K562 (cell line): ENCODE data around the gene SLC25A10. TPM values are rescaled to one million over a fixed set of nuclear protein-coding genes. Genes with fewer than 3 reads are reported as not detected.

Experiments used
- ATAC-seq: fragments of 200-7000 bp; cut with Tn5 transposase; 3 replicates; pipeline ENCODE4 v1.9.1; 2020; ENCODE audit warnings: moderate library complexity
- BruUV-seq: library from RNA; stranded (reverse); fragments of 400-500 nt; replicated peaks from 2 replicates; lab custom pipeline; 2021; lab: Mats Ljungman, UMichigan
- CTCF ChIA-PET: fragments of 300-600 bp; formaldehyde crosslinking; extraction: SDS; loops from one replicate; lab custom pipeline; 2021; ENCODE audit warnings: low intra/inter-chr PET ratio; lab: Yijun Ruan, JAX
- POLR2A ChIA-PET: fragments of 300-600, 350-650 bp; sonication (Branson Sonifier 250); formaldehyde crosslinking; extraction: SDS; loops from one replicate; lab custom pipeline; 2021; ENCODE audit warnings: antibody characterized with exemption, inconsistent platforms; lab: Yijun Ruan, JAX
- DNase-seq, 4 experiments: peaks; one replicate each; pipeline versions ENCODE4 v3.0.0 to v3.0.0-alpha.2; 2011 to 2018; ENCODE audit warnings: low spot score in 3 of 4, mixed read lengths in 3 of 4; ENCODE audit errors: extremely low read depth in 1 of 4
- FAIRE-seq: peaks from 2 replicates; lab custom pipeline; 2011; peaks lifted over from hg19 to GRCh38; lab: Jason Lieb, UNC
- H2AFZ ChIP-seq: 2 replicates; pipeline ENCODE4 v1.6.0; 2011; ENCODE audit warnings: low read depth, low read length, control low read depth, inconsistent platforms
- H3K27ac ChIP-seq: fragments of 200-600 bp; 3 replicates; pipeline ENCODE4 v1.8.0; 2011; ENCODE audit warnings: low read depth, mild to moderate bottlenecking, control low read depth, inconsistent platforms, low read length, moderate library complexity, mixed read lengths; ENCODE audit errors: extremely low read depth
- H3K27me3 ChIP-seq, 2 experiments: fragments of 300-600 bp in 1 of 2; 2 replicates in 1 of 2; 3 replicates in 1 of 2; pipeline versions ENCODE4 v1.6.0 to v1.8.0; 2011; ENCODE audit warnings: inconsistent platforms in 2 of 2, low read length in 2 of 2, mild to moderate bottlenecking in 1 of 2, mixed read lengths in 1 of 2, moderate library complexity in 1 of 2; ENCODE audit not compliant: control insufficient read depth in 2 of 2, insufficient read depth in 2 of 2
- H3K36me3 ChIP-seq: fragments of 300-600 bp; 3 replicates; pipeline ENCODE4 v1.8.0; 2011; ENCODE audit warnings: mild to moderate bottlenecking, low read length, inconsistent platforms; ENCODE audit not compliant: control insufficient read depth, insufficient read depth
- H3K4me1 ChIP-seq, 2 experiments: fragments of 200-600 bp in 1 of 2; replicated peaks in 1 of 2; 2 replicates in 1 of 2; 3 replicates in 1 of 2; pipeline versions ENCODE4 v1.5.1 to v1.8.0; 2011; ENCODE audit warnings: inconsistent platforms in 2 of 2, low read length in 2 of 2, mild to moderate bottlenecking in 1 of 2, mixed read lengths in 1 of 2, moderate library complexity in 1 of 2; ENCODE audit not compliant: control insufficient read depth in 2 of 2, insufficient read depth in 2 of 2
- H3K4me2 ChIP-seq: 2 replicates; pipeline ENCODE4 v1.6.1; 2011; ENCODE audit warnings: low read length, control low read depth, inconsistent platforms, mixed read lengths; ENCODE audit not compliant: insufficient read depth
- H3K4me3 ChIP-seq: fragments of 200-600 bp; sonication (generic), shearing (Covaris generic); 2 replicates; pipeline ENCODE4 v1.5.1; 2016; ENCODE audit warnings: control low read depth, inconsistent platforms
- H3K79me2 ChIP-seq: fragments of 200-600 bp; 3 replicates; pipeline ENCODE4 v1.8.0; 2011; ENCODE audit warnings: low read length, inconsistent platforms; ENCODE audit not compliant: control insufficient read depth, insufficient read depth
- H3K9ac ChIP-seq, 2 experiments: 2 replicates each; pipeline versions ENCODE4 v1.6.0 to v1.6.1; 2011; ENCODE audit warnings: low read depth in 2 of 2, low read length in 2 of 2, control low read depth in 1 of 2, inconsistent platforms in 1 of 2, mild to moderate bottlenecking in 1 of 2, mixed read lengths in 1 of 2; ENCODE audit not compliant: insufficient read depth in 1 of 2
- H3K9me1 ChIP-seq: one replicate; pipeline ENCODE4 v1.6.0; 2011; ENCODE audit warnings: inconsistent platforms, mild to moderate bottlenecking, low read length, moderate library complexity; ENCODE audit not compliant: control insufficient read depth, insufficient read depth
- H3K9me3 ChIP-seq: replicated peaks from 2 replicates; pipeline ENCODE4 v1.5.1; 2011; ENCODE audit warnings: low read depth, low read length, inconsistent platforms; ENCODE audit not compliant: control insufficient read depth, insufficient read depth
- H4K20me1 ChIP-seq: replicated peaks from 2 replicates; pipeline ENCODE4 v1.6.1; 2011; ENCODE audit warnings: low read length, inconsistent platforms, mixed read lengths; ENCODE audit not compliant: control insufficient read depth, insufficient read depth
- CEBPG ChIP-seq, 3 experiments: fragments of 200-800 bp in 1 of 3; sonication (Bioruptor generic) in 1 of 3; sonication (generic) in 1 of 3; formaldehyde crosslinking in 1 of 3; IDR thresholded peaks in 2 of 3; conservative IDR thresholded peaks in 1 of 3; 2 replicates each; pipeline versions ENCODE4 v1.6.1 to v1.8.0; 2016 to 2022; ENCODE audit warnings: missing compliant biosample characterization in 2 of 3, missing genetic modification characterization in 2 of 3, mild to moderate bottlenecking in 1 of 3, missing genetic modification reagents in 1 of 3
- COPS2 ChIP-seq: fragments of 450-650 bp; conservative IDR thresholded peaks from 2 replicates; pipeline ENCODE4 v1.6.1; 2016; ENCODE audit warnings: mild to moderate bottlenecking, moderate library complexity
- FOSL1 ChIP-seq: fragments of 200-800 bp; sonication (Bioruptor generic); conservative IDR thresholded peaks from 2 replicates; pipeline ENCODE4 v1.6.1; 2016; ENCODE audit warnings: missing genetic modification characterization, missing compliant biosample characterization
- GTF2E2 ChIP-seq: fragments of 200-800 bp; sonication (Bioruptor generic); IDR thresholded peaks from 2 replicates; pipeline ENCODE4 v1.6.1; 2016; ENCODE audit warnings: missing genetic modification characterization, missing compliant biosample characterization
- HES1 ChIP-seq: fragments of 450-650 bp; IDR thresholded peaks from 2 replicates; pipeline ENCODE4 v1.6.1; 2016; ENCODE audit warnings: low read depth, mild to moderate bottlenecking, moderate library complexity
- NFE2L1 ChIP-seq: fragments of 450-650 bp; IDR thresholded peaks from 2 replicates; pipeline ENCODE4 v1.6.1; 2016; ENCODE audit warnings: missing genetic modification characterization, low read depth, mild to moderate bottlenecking, missing compliant biosample characterization, moderate library complexity, borderline replicate concordance
- NFYB ChIP-seq: IDR thresholded peaks from 2 replicates; pipeline ENCODE4 v1.6.1; 2011; ENCODE audit warnings: mild to moderate bottlenecking, moderate library complexity; ENCODE audit not compliant: insufficient read length; ENCODE audit errors: extremely low read depth
- RBM22 ChIP-seq: fragments of 200-400 bp; formaldehyde crosslinking; IDR thresholded peaks from 2 replicates; pipeline ENCODE4 v1.6.1; 2018; ENCODE audit warnings: low read length, low read depth; ENCODE audit not compliant: poor library complexity, severe bottlenecking
- RCOR1 ChIP-seq, 2 experiments: IDR thresholded peaks; 2 replicates each; pipeline ENCODE4 v1.6.1; 2012; ENCODE audit warnings: low read depth in 2 of 2, low read length in 2 of 2, borderline replicate concordance in 1 of 2, improper control_type of control experiment in 1 of 2
- UBTF ChIP-seq, 2 experiments: IDR thresholded peaks; 2 replicates each; pipeline ENCODE4 v1.6.1; 2012; ENCODE audit warnings: improper control_type of control experiment in 2 of 2, low read depth in 2 of 2, low read length in 2 of 2, borderline replicate concordance in 1 of 2
- ZBTB11 ChIP-seq, 3 experiments: fragments of 200-800 bp in 1 of 3; fragments of 250-450 bp in 1 of 3; fragments of 450-650 bp in 1 of 3; sonication (Bioruptor Pico) in 1 of 3; sonication (Bioruptor generic) in 1 of 3; formaldehyde crosslinking in 1 of 3; IDR thresholded peaks; 2 replicates each; pipeline versions ENCODE4 v1.6.1 to v1.8.0; 2016 to 2022; ENCODE audit warnings: mild to moderate bottlenecking in 2 of 3, missing genetic modification characterization in 2 of 3, missing compliant biosample characterization in 1 of 3, moderate library complexity in 1 of 3
- WGBS: fragments of 100-300 bp; shearing (Covaris generic); methylation state at CpG from one replicate; pipeline ENCODE4 v1.1.6; 2016; ENCODE audit warnings: low coverage, mixed read lengths; ENCODE audit not compliant: insufficient coverage; ENCODE audit errors: missing lambda C conversion rate; 5-methylcytosine and 5-hydroxymethylcytosine counted together
- in situ Hi-C: fragments of 300-500 bp; cut with MboI; formaldehyde crosslinking; loops from 4 replicates; pipeline ENCODE4 v1.15.0; 2018; ENCODE audit warnings: inconsistent platforms, mixed read lengths
- intact Hi-C: fragments of 100-400 bp; cut with micrococcal nuclease; formaldehyde crosslinking; loops from 2 replicates; pipeline ENCODE4 v1.14.2; 2022
- polyA plus RNA-seq, 8 experiments: library from polyadenylated mRNA; depleted of rRNA in 4 of 8; stranded (reverse) in 5 of 8; unstranded in 3 of 8; fragments of >200 nt; fragmentation: Nextera tagmentation in 2 of 8; fragmentation: Illumina TruSeq in 1 of 8; extraction: Ambion mirVana in 2 of 8; extraction: Trizol in 1 of 8; gene quantifications; 2 replicates each; pipeline versions ENCODE4 v1.2.1 to v1.2.3, GENCODE V29; 2011 to 2014; ENCODE audit warnings: inconsistent platforms in 1 of 8, missing spikeins in 1 of 8
- total RNA-seq, 7 experiments: library from RNA; depleted of rRNA in 6 of 7; stranded (reverse); fragments of >200 nt in 6 of 7; fragmentation: Illumina TruSeq in 2 of 7; extraction: Trizol in 2 of 7; gene quantifications; 2 replicates each; pipeline versions ENCODE4 v1.2.1 to v1.2.3, GENCODE V29; 2011 to 2021; ENCODE audit warnings: low replicate concordance in 1 of 7

The SLC25A10 gene
- total and polyA plus RNA-seq, 9 of the 15 experiments (the other 6 are each of a cell fraction or from before 2014, with no cell fraction given): 0.10 to 85.6 (median 34.3) TPM

- H3K9me3 ChIP-seq: no peaks in the 10 kb centered on the region
- H3K9me1 ChIP-seq: no peaks in the 10 kb centered on the region
- H4K20me1 ChIP-seq: no peaks in the 10 kb centered on the region; the same call in 1 of the 2 replicates
- H3K27me3 ChIP-seq: no peaks in the 10 kb centered on the region
- in situ Hi-C loops (no loop called here), intact Hi-C loops (no loop called here)
- peak; percentile 83 for FAIRE-seq
- H2AFZ ChIP-seq: no peak overlapping the region
- peak overlapping the region; percentile 54; the same call in 2 of the 3 replicates for H3K27ac ChIP-seq
- H3K4me3 ChIP-seq: no peak overlapping the region
- ChIA-PET CTCF (no interaction called here), POLR2A (interaction anchor here (0.6 to 5.4 kb wide), 9 partner anchors 9 to 491 kb away, joined by 3 to 59 read pairs (median 3); partner anchors contain the start of genes ARL16, HGS and SLC25A10)
- DNase-seq: peak; percentile 70 to 80 (median 74)
- no peaks in the 10 kb centered on the region for H3K79me2 ChIP-seq
- no peak overlapping the region for H3K4me2 ChIP-seq
- H3K4me1 ChIP-seq: peaks cover 19 to 53% of the 10 kb centered on the region in 2 experiments
- peaks cover 27% of the 10 kb centered on the region; the same call in 1 of the 3 replicates for H3K36me3 ChIP-seq
- ATAC-seq: peak; percentile 77
- peak overlapping the region in 1 of 2 experiments; percentile 61; a peak in 2 of 4 replicates for H3K9ac ChIP-seq
- no TSS peak for BruUV-seq
- 43% methylated on average over 9 of the region's 10 CpGs for WGBS
- TF ChIP-seq NFYB (no peak), CEBPG (CRISPR knock-in tag; IDR thresholded peaks at IDR 0.05) (no peak), CEBPG (tag; conservative IDR thresholded peaks at IDR 0.05 in 1 of 2, IDR thresholded peaks at IDR 0.05 in 1 of 2) (peak in 1 of 2 experiments; percentile 42; a peak in 1 of 4 replicates), UBTF (IDR thresholded peaks at IDR 0.05; ENCODE audit: borderline replicate concordance in 1 of 2, low read depth in 2 of 2, low read length in 2 of 2) (no peak), RBM22 (no peak), NFE2L1 (peak; percentile 55), COPS2 (no peak), RCOR1 (IDR thresholded peaks at IDR 0.05; ENCODE audit: borderline replicate concordance in 1 of 2, low read depth in 2 of 2, low read length in 2 of 2) (no peak), HES1 (no peak), GTF2E2 (tag) (no peak), ZBTB11 (CRISPR knock-in tag; IDR thresholded peaks at IDR 0.05) (no peak; a peak in 1 of 6 replicates), FOSL1 (tag) (peak; percentile 70)
These were observed 10.4 kb downstream of the SLC25A10 start for GRCh38 chr17:81722184-81723120.
